ENCODE data around the gene GGPS1.

DNA sequence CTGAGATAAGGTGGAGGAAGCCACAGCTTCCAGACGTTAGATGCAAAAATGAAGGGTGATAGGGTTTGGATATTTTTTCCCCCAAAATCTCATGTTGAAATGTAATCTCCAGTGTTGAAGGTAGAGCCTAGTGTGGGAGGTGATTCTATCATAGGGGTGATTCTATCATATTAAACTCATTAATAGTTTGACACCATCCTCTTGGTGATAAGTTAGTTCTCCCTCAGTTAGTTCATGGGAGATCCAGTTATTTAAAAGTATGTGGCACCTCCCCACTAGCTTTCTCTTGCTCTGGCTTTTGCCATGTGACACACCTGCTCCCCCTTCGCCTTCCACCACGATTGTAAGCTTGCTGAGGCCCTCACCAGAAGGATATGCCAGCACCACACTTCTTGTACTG lies 30.5 kb downstream of the GGPS1 start:
- TF ChIP-seq CTCF (IDR thresholded peaks at IDR 0.05) (no peak), POLR2A (IDR thresholded peaks at IDR 0.05) (no peak)
